Lung (tissue), 12 donors: ENCODE measurements around the gene CAP1. TPM values are rescaled to one million over a fixed set of nuclear protein-coding genes. Genes with fewer than 3 reads are reported as not detected.

Experiments
- ATAC-seq: fragments of 200-7000 bp; cut with Tn5 transposase; one replicate; pipeline ENCODE4 v1.9.1; 2020; ENCODE audit warnings: moderate number of reproducible peaks; ENCODE audit not compliant: insufficient read depth, low FRiP score
- DNase-seq, 3 donors: peaks; one replicate each; pipeline ENCODE4 v3.0.0-alpha.2; 2013 to 2017
- H3K27ac ChIP-seq, 2 donors: one replicate each; pipeline ENCODE4 v1.5.1; 2013; ENCODE audit warnings: mild to moderate bottlenecking in 2 of 2, moderate library complexity in 2 of 2, control low read depth in 1 of 2, inconsistent platforms in 1 of 2, low read depth in 1 of 2, low read length in 1 of 2
- H3K27me3 ChIP-seq, 3 donors: one replicate each; pipeline ENCODE4 v1.5.1; 2013; ENCODE audit warnings: low read length in 2 of 3; ENCODE audit not compliant: control insufficient read depth in 3 of 3, insufficient read depth in 3 of 3
- H3K36me3 ChIP-seq, 4 donors: one replicate each; pipeline ENCODE4 v1.5.1; 2013; ENCODE audit warnings: low read length in 4 of 4, mild to moderate bottlenecking in 1 of 4, moderate library complexity in 1 of 4; ENCODE audit not compliant: control insufficient read depth in 4 of 4, insufficient read depth in 4 of 4
- H3K4me1 ChIP-seq, 5 donors: one replicate each; pipeline ENCODE4 v1.5.1; 2013; ENCODE audit warnings: low read length in 5 of 5, mild to moderate bottlenecking in 2 of 5, moderate library complexity in 1 of 5; ENCODE audit not compliant: control insufficient read depth in 5 of 5, insufficient read depth in 5 of 5
- H3K4me3 ChIP-seq: one replicate; pipeline ENCODE4 v1.5.1; 2013; ENCODE audit warnings: mild to moderate bottlenecking, control low read depth, moderate library complexity
- H3K9ac ChIP-seq, 2 donors: one replicate each; pipeline ENCODE4 v1.5.1; 2013; ENCODE audit warnings: low read length in 2 of 2, control low read depth in 1 of 2; ENCODE audit not compliant: insufficient read depth in 1 of 2
- H3K9me3 ChIP-seq, 4 donors: one replicate each; pipeline ENCODE4 v1.5.1; 2013; ENCODE audit warnings: low read length in 3 of 4, mild to moderate bottlenecking in 1 of 4, moderate library complexity in 1 of 4; ENCODE audit not compliant: control insufficient read depth in 4 of 4, insufficient read depth in 3 of 4
- CTCF ChIP-seq: IDR thresholded peaks from 2 replicates; pipeline ENCODE4 v1.5.1; 2012; ENCODE audit warnings: mild to moderate bottlenecking; ENCODE audit errors: control extremely low read depth, extremely low read depth
- WGBS, 2 donors: extraction: QIAGEN DNeasy Blood & Tissue Kit; methylation state at CpG; one replicate each; pipeline ENCODE4 v1.1.7; 2013; 5-methylcytosine and 5-hydroxymethylcytosine counted together
- polyA plus RNA-seq, 2 donors: library from polyadenylated mRNA; stranded (reverse); fragments of 200-250 nt; gene quantifications; one replicate each; pipeline ENCODE4 v1.2.1, GENCODE V29; 2013
- total RNA-seq, 2 donors: library from RNA; depleted of rRNA in 1 of 2; stranded (reverse); fragments of >200 nt in 1 of 2; gene quantifications; one replicate each; pipeline ENCODE4 v1.2.1, GENCODE V29; 2014 to 2021
- donor health status: control.
- donor health status: control.
- donor health status: Bipolar disorder and iron deficiency.
- donor health status: healthy.
- donor health status: DM: yes; HTN: yes; CAD: no.

CAP1 gene
- total and polyA plus RNA-seq, 4 donors, result 109 to 454 (median 285) TPM

- H3K27me3 ChIP-seq, result no peaks in the 10 kb centered on the region
- H3K9ac ChIP-seq, result no peak overlapping the region
- WGBS, 2 donors, result 93 to 96% methylated on average over 3 of the region's 3 CpGs
- no peak overlapping the region for H3K27ac ChIP-seq
- no peaks in the 10 kb centered on the region for H3K4me1 ChIP-seq
- no peaks in the 10 kb centered on the region for H3K36me3 ChIP-seq
- no peak for DNase-seq
- peaks cover 0 to 7% (median 3%) of the 10 kb centered on the region in 4 donors for H3K9me3 ChIP-seq
- no peak overlapping the region for H3K4me3 ChIP-seq
- ATAC-seq, result no peak
- no peak for TF ChIP-seq CTCF
Observed at GRCh38 chr1:40114400-40114799, 73.9 kb downstream of the CAP1 start.

GRCh38 chr1:40120128-40120527, 79.6 kb downstream of the CAP1 start:
- H3K27ac ChIP-seq, result no peak overlapping the region
- DNase-seq (no peak), ATAC-seq (no peak)
- H3K4me3 ChIP-seq, result no peak overlapping the region
- 91 to 93% methylated on average over 7 of the region's 7 CpGs for WGBS, 2 donors
- H3K36me3 ChIP-seq, result no peaks in the 10 kb centered on the region
- H3K9me3 ChIP-seq, result no peaks in the 10 kb centered on the region
- H3K4me1 ChIP-seq, result no peaks in the 10 kb centered on the region
- H3K9ac ChIP-seq, result no peak overlapping the region
- no peak for TF ChIP-seq CTCF
- no peaks in the 10 kb centered on the region for H3K27me3 ChIP-seq

Other genes with a start within 250 kb of the CAP1 start
- 10 to 100 TPM; 18.5 to 42.5 TPM for gene TRIT1, start 157.2 kb upstream of the CAP1 start, total RNA-seq
- gene TRIT1, start 157.2 kb upstream of the CAP1 start, polyA plus RNA-seq, result 10 to 100 TPM; 10.3 to 13.5 TPM
- gene MYCL, start 138.8 kb upstream of the CAP1 start, total RNA-seq, result 1 to 10 TPM; 6.0 to 7.8 TPM
- gene MYCL, start 138.8 kb upstream of the CAP1 start, polyA plus RNA-seq, result 1 to 10 TPM; 2.4 to 2.7 TPM
- 100 to 1,000 TPM in 1 of 2 donors, 10 to 100 TPM in 1; 57.2 to 149 TPM for gene MFSD2A, start 85.6 kb upstream of the CAP1 start, total RNA-seq
- gene MFSD2A, start 85.6 kb upstream of the CAP1 start, polyA plus RNA-seq, result 100 to 1,000 TPM; 119 to 123 TPM
- gene PPT1, start 56.5 kb downstream of the CAP1 start, total RNA-seq, result 100 to 1,000 TPM in 1 of 2 donors, 10 to 100 TPM in 1; 73.2 to 152 TPM
- gene PPT1, start 56.5 kb downstream of the CAP1 start, polyA plus RNA-seq, result 100 to 1,000 TPM; 103 to 147 TPM
- 10 to 100 TPM; 10.9 to 43.1 TPM for gene RLF, start 120.7 kb downstream of the CAP1 start, total RNA-seq
- gene RLF, start 120.7 kb downstream of the CAP1 start, polyA plus RNA-seq, result 1 to 10 TPM; 3.5 to 6.1 TPM
- gene TMCO2, start 207.2 kb downstream of the CAP1 start, total RNA-seq, result not detected
- not detected for gene TMCO2, start 207.2 kb downstream of the CAP1 start, polyA plus RNA-seq
- 10 to 100 TPM; 40.3 to 41.8 TPM for gene ZMPSTE24, start 217.5 kb downstream of the CAP1 start, total RNA-seq
- gene ZMPSTE24, start 217.5 kb downstream of the CAP1 start, polyA plus RNA-seq, result 10 to 100 TPM; 17.2 to 30.4 TPM